Body of pancreas (tissue), 4 donors: Measurements from ENCODE around the gene RAD51B.

ENCODE experiments used
- CTCF ChIP-seq, 7 experiments: fragments of 450-650 bp in 4 of 7; fragments of 200-600 bp in 3 of 7; sonication (generic) in 3 of 7; IDR thresholded peaks; one replicate each; pipeline ENCODE4 v1.5.1; 2016 to 2019; ENCODE audit warnings: antibody characterized with exemption in 7 of 7
- POLR2A ChIP-seq, 3 donors: fragments of 450-650 bp; IDR thresholded peaks; one replicate each; pipeline ENCODE4 v1.6.1; 2016; ENCODE audit warnings: antibody characterized with exemption in 3 of 3, mild to moderate bottlenecking in 2 of 3

- TF ChIP-seq CTCF (IDR thresholded peaks at IDR 0.05) = no peak
- TF ChIP-seq POLR2A (IDR thresholded peaks at IDR 0.05) = no peak
Measured at GRCh38 chr14:68231898-68232297, 412.3 kb downstream of the RAD51B start.
